Measurements from ENCODE around the gene SH3YL1. TPM values are rescaled to one million over a fixed set of nuclear protein-coding genes. Genes with fewer than 3 reads are reported as not detected.

SH3YL1 gene
- total RNA-seq (2014; rRNA removed; shearing (Covaris generic)), result 7.3 and 10.7 TPM in 2 replicates

GRCh38 chr2:263774-264492, at the start of gene SH3YL1:
SH3YL1 (minus strand) TSS chr2:264032; CDS start chr2:263984, 48 bp downstream.

GRCh38 chr2:287911-288757, 24.3 kb upstream of the SH3YL1 start, which contains the start of gene ALKAL2:
ALKAL2 (minus strand) TSS chr2:288091; CDS start chr2:287835, 256 bp downstream.

GRCh38 chr2:264493-265468, 949 bp upstream of the SH3YL1 start, which contains the start of gene ACP1:
ACP1 (plus strand) TSS chr2:264947; CDS start chr2:264965, 18 bp downstream.

Other genes starting within 250 kb of the SH3YL1 start
- 0.30 and 0.93 TPM in 2 replicates for gene FAM110C, start 217.5 kb downstream of the SH3YL1 start, total RNA-seq (2014; rRNA removed; shearing (Covaris generic))
- 136 and 140 TPM in 2 replicates for gene ACP1, start 915 bp upstream of the SH3YL1 start, total RNA-seq (2014; rRNA removed; shearing (Covaris generic))
- gene ALKAL2, start 24.1 kb upstream of the SH3YL1 start, total RNA-seq (2014; rRNA removed; shearing (Covaris generic)), result not detected in 2 replicates